SHP77 treated with DMSO at 0.1 percent for 48 hours (cell line): ENCODE data around the gene CCDC112.
"Not testable (repeated sequence)": the region's sequence is repeated elsewhere in the genome, so short reads cannot be mapped to it uniquely, and the experiment has no call there.

ENCODE experiments used
- DNase-seq: peaks from one replicate; lab custom pipeline; 2025; lab: John Stamatoyannopoulos, UW

The CCDC112 gene

GRCh38 chr5:115296124-115297022, at the start of gene CCDC112:
Gene CCDC112 (minus strand): TSS chr5:115296654. CDS start chr5:115296543, 111 bp downstream.
- DNase-seq = peak; percentile 52

GRCh38 chr5:115345344-115345743, 48.9 kb upstream of the CCDC112 start:
- DNase-seq = no peak

- DNase-seq = no peak
Observed at GRCh38 chr5:115343855-115344254, 47.4 kb upstream of the CCDC112 start.

GRCh38 chr5:115342590-115343377, 46.3 kb upstream of the CCDC112 start:
- no peak for DNase-seq

- no peak for DNase-seq
Observed at GRCh38 chr5:115341745-115342144, 45.3 kb upstream of the CCDC112 start.

GRCh38 chr5:115338851-115339250, 42.4 kb upstream of the CCDC112 start:
- DNase-seq = no peak

- DNase-seq = no peak
Observed at GRCh38 chr5:115337882-115338281, 41.4 kb upstream of the CCDC112 start.

- DNase-seq = no peak
Observed at GRCh38 chr5:115336964-115337363, 40.5 kb upstream of the CCDC112 start.

GRCh38 chr5:115336201-115336720, 39.8 kb upstream of the CCDC112 start:
- DNase-seq = no peak

GRCh38 chr5:115335301-115335700, 38.8 kb upstream of the CCDC112 start:
- no peak for DNase-seq

GRCh38 chr5:115333164-115333563, 36.7 kb upstream of the CCDC112 start:
- DNase-seq = no peak

- DNase-seq = no peak
Observed at GRCh38 chr5:115330830-115331229, 34.4 kb upstream of the CCDC112 start.

GRCh38 chr5:115329475-115329874, 33.0 kb upstream of the CCDC112 start:
- DNase-seq = no peak

GRCh38 chr5:115328617-115329274, 32.3 kb upstream of the CCDC112 start:
- DNase-seq = not testable (repeated sequence)

GRCh38 chr5:115325296-115325959, 29.0 kb upstream of the CCDC112 start:
- no peak for DNase-seq

GRCh38 chr5:115324021-115324420, 27.6 kb upstream of the CCDC112 start:
- no peak for DNase-seq

GRCh38 chr5:115322729-115323128, 26.3 kb upstream of the CCDC112 start:
- DNase-seq = no peak

- no peak for DNase-seq
Observed at GRCh38 chr5:115321309-115321708, 24.9 kb upstream of the CCDC112 start.

- DNase-seq = no peak
Observed at GRCh38 chr5:115320515-115320914, 24.1 kb upstream of the CCDC112 start.

- DNase-seq = no peak
Observed at GRCh38 chr5:115320006-115320405, 23.6 kb upstream of the CCDC112 start.

- no peak for DNase-seq
Observed at GRCh38 chr5:115319007-115319406, 22.6 kb upstream of the CCDC112 start.

- DNase-seq = no peak
Observed at GRCh38 chr5:115317736-115318135, 21.3 kb upstream of the CCDC112 start.
